GM19025 (cell line): Measurements from ENCODE around the gene ETS1.

ENCODE experiments used
- ATAC-seq: cut with Tn5 transposase; IDR thresholded peaks from one replicate; pipeline ENCODE4 v1.9.1; 2021; ENCODE audit warnings: mild to moderate bottlenecking, low read depth, moderate library complexity; ENCODE audit not compliant: unreplicated experiment

Gene ETS1

GRCh38 chr11:128522055-128522942, 65.1 kb downstream of the ETS1 start:
- peak; percentile 86 for ATAC-seq

GRCh38 chr11:128521682-128522054, 65.7 kb downstream of the ETS1 start:
- ATAC-seq: no peak

- ATAC-seq: no peak
Observed at GRCh38 chr11:128520888-128521681, 66.3 kb downstream of the ETS1 start.

- ATAC-seq: no peak
Observed at GRCh38 chr11:128520206-128520887, 67.0 kb downstream of the ETS1 start.

GRCh38 chr11:128519338-128519737, 68.0 kb downstream of the ETS1 start:
- ATAC-seq: no peak

- no peak for ATAC-seq
Observed at GRCh38 chr11:128518493-128519207, 68.7 kb downstream of the ETS1 start.

GRCh38 chr11:128517451-128518230, 69.7 kb downstream of the ETS1 start:
- no peak for ATAC-seq

- ATAC-seq: no peak
Observed at GRCh38 chr11:128516886-128517285, 70.5 kb downstream of the ETS1 start.

GRCh38 chr11:128515826-128516778, 71.3 kb downstream of the ETS1 start:
- ATAC-seq: no peak

- no peak for ATAC-seq
Observed at GRCh38 chr11:128515086-128515485, 72.3 kb downstream of the ETS1 start.

GRCh38 chr11:128513915-128514681, 73.3 kb downstream of the ETS1 start:
- ATAC-seq: no peak

- no peak for ATAC-seq
Observed at GRCh38 chr11:128512474-128512996, 74.8 kb downstream of the ETS1 start.

- no peak for ATAC-seq
Observed at GRCh38 chr11:128511712-128512111, 75.6 kb downstream of the ETS1 start.

- no peak for ATAC-seq
Observed at GRCh38 chr11:128509621-128510389, 77.6 kb downstream of the ETS1 start.

- ATAC-seq: no peak
Observed at GRCh38 chr11:128508770-128509510, 78.4 kb downstream of the ETS1 start.

GRCh38 chr11:128507936-128508335, 79.4 kb downstream of the ETS1 start:
- ATAC-seq: no peak
